PFSK-1 (cell line): ENCODE data around the gene RABL3.

Source experiments
- FOXP2 ChIP-seq: optimal IDR thresholded peaks from 2 replicates; pipeline ENCODE3; 2011; ENCODE audit warnings: borderline replicate concordance, control low read depth, inconsistent platforms; ENCODE audit not compliant: insufficient read depth; ENCODE audit errors: extremely low read length, extremely low read depth
- POLR2AphosphoS5 ChIP-seq: IDR thresholded peaks from 2 replicates; pipeline ENCODE4 v1.6.1; 2012; ENCODE audit warnings: low read depth, mild to moderate bottlenecking, control low read depth, low read length, moderate library complexity
- TF ChIP-seq, protein P1 (sequence below), 2 experiments: IDR thresholded peaks; 2 replicates each; pipeline versions ENCODE4 v1.6.1 to v1.8.0; 2011 to 2012; ENCODE audit warnings: low read depth in 2 of 2, low read length in 2 of 2, control low read depth in 1 of 2, inconsistent platforms in 1 of 2, mild to moderate bottlenecking in 1 of 2, moderate library complexity in 1 of 2; ENCODE audit not compliant: insufficient read depth in 1 of 2

DNA sequence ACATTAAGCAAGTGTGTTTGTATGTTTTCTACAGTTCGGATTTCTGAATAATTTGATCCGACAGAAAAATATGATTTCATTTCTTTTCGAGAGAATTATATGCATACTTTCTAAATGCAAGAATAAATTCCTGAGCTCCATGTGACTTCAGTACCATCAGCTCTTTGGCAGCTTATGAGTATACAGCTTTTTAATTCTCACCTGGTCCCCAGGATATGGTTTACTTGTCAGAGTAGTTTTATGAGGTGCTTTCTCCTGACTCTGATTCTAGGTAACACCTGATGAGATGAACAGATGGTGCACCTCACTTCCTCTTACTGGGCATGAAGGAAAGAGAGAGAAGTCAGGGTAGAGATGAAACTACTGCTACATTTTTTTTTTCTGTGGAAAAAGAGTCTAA is 63.3 kb downstream of the RABL3 start:
- TF ChIP-seq, protein P1, sequence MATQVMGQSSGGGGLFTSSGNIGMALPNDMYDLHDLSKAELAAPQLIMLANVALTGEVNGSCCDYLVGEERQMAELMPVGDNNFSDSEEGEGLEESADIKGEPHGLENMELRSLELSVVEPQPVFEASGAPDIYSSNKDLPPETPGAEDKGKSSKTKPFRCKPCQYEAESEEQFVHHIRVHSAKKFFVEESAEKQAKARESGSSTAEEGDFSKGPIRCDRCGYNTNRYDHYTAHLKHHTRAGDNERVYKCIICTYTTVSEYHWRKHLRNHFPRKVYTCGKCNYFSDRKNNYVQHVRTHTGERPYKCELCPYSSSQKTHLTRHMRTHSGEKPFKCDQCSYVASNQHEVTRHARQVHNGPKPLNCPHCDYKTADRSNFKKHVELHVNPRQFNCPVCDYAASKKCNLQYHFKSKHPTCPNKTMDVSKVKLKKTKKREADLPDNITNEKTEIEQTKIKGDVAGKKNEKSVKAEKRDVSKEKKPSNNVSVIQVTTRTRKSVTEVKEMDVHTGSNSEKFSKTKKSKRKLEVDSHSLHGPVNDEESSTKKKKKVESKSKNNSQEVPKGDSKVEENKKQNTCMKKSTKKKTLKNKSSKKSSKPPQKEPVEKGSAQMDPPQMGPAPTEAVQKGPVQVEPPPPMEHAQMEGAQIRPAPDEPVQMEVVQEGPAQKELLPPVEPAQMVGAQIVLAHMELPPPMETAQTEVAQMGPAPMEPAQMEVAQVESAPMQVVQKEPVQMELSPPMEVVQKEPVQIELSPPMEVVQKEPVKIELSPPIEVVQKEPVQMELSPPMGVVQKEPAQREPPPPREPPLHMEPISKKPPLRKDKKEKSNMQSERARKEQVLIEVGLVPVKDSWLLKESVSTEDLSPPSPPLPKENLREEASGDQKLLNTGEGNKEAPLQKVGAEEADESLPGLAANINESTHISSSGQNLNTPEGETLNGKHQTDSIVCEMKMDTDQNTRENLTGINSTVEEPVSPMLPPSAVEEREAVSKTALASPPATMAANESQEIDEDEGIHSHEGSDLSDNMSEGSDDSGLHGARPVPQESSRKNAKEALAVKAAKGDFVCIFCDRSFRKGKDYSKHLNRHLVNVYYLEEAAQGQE (IDR thresholded peaks at IDR 0.05; ENCODE audit: insufficient read depth in 1 of 2, low read depth in 2 of 2, low read length in 2 of 2), result no peak
- no peak for TF ChIP-seq POLR2AphosphoS5
- TF ChIP-seq FOXP2, result no peak
